Parathyroid adenoma (tissue), 2 donors: ENCODE data around the gene ZBTB18.

Experiments used
- H2AFZ ChIP-seq: fragments of 300-600 bp; sonication (generic); one replicate; pipeline ENCODE4 v1.7.0; 2017; ENCODE audit warnings: antibody characterized with exemption, mild to moderate bottlenecking
- H3K27ac ChIP-seq: fragments of 300-600 bp; sonication (generic); one replicate; pipeline ENCODE4 v1.7.0; 2017
- H3K27me3 ChIP-seq: fragments of 300-600 bp; sonication (generic); one replicate; pipeline ENCODE4 v1.7.0; 2017; ENCODE audit warnings: low read length; ENCODE audit not compliant: control insufficient read depth, insufficient read depth
- H3K36me3 ChIP-seq: fragments of 300-600 bp; sonication (generic); one replicate; pipeline ENCODE4 v1.7.0; 2017; ENCODE audit warnings: low read length; ENCODE audit not compliant: control insufficient read depth, insufficient read depth
- H3K4me1 ChIP-seq: fragments of 300-600 bp; sonication (generic); one replicate; pipeline ENCODE4 v1.7.0; 2017; ENCODE audit warnings: control low read depth
- H3K4me2 ChIP-seq: fragments of 300-600 bp; sonication (generic); one replicate; pipeline ENCODE4 v1.7.0; 2017; ENCODE audit warnings: low read length
- H3K4me3 ChIP-seq: fragments of 300-600 bp; sonication (generic); one replicate; pipeline ENCODE4 v1.7.0; 2017; ENCODE audit warnings: low read depth, low read length
- H3K79me2 ChIP-seq: fragments of 300-600 bp; sonication (generic); one replicate; pipeline ENCODE4 v1.7.0; 2017; ENCODE audit warnings: control low read depth
- H3K9ac ChIP-seq: fragments of 300-600 bp; sonication (generic); one replicate; pipeline ENCODE4 v1.7.0; 2017; ENCODE audit warnings: mild to moderate bottlenecking
- H3K9me3 ChIP-seq: fragments of 300-600 bp; sonication (generic); one replicate; pipeline ENCODE4 v1.7.0; 2017; ENCODE audit warnings: low read length; ENCODE audit not compliant: control insufficient read depth
- TF ChIP-seq, protein P1 (sequence below): fragments of 300-600 bp; sonication (generic); IDR thresholded peaks from one replicate; pipeline ENCODE4 v1.7.0; 2017; ENCODE audit warnings: antibody characterized with exemption, mild to moderate bottlenecking
- donor health status: primary hyperparathyroidism.

Gene ZBTB18

DNA sequence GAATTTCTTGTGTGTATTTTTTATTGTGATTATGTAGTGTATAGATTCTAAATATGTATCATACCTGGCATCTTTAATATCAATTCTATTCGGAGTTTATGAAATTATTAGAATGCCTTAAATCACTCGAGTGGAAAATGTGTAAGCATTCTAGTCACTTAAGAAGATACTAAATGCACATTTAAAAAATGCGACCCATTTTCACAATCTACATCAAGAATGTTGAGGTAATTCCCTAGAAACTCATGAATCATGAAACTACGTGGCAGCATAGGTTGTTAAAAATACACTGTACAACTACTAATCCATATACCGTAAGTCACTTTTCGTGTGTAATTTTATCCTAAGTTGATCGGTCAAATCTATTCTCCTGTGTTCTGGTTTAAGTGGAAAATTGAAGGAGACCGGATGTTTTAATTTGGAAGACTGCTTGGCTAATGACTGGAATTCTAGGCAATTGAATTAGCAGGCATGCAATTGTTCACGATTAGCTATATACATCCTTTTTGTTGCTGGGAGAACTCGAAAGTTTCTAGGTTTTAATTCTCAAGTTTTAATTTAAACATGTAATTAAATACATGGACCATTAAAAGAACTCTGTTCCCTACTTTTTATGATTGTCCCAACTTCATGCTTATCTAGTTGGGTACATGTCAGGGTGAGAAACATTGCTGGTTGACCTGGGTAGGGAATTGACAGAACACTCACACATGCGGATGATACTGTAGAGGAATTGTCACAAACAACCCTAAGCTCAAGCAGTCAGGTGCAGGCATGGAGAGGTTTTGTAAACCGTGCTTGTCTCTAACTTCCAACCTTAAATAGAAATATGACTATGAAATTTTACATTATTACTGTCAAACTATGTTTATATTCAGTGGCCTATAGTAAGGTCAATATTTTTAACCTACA, 6.6 kb downstream of the ZBTB18 start:
- TF ChIP-seq, protein P1, sequence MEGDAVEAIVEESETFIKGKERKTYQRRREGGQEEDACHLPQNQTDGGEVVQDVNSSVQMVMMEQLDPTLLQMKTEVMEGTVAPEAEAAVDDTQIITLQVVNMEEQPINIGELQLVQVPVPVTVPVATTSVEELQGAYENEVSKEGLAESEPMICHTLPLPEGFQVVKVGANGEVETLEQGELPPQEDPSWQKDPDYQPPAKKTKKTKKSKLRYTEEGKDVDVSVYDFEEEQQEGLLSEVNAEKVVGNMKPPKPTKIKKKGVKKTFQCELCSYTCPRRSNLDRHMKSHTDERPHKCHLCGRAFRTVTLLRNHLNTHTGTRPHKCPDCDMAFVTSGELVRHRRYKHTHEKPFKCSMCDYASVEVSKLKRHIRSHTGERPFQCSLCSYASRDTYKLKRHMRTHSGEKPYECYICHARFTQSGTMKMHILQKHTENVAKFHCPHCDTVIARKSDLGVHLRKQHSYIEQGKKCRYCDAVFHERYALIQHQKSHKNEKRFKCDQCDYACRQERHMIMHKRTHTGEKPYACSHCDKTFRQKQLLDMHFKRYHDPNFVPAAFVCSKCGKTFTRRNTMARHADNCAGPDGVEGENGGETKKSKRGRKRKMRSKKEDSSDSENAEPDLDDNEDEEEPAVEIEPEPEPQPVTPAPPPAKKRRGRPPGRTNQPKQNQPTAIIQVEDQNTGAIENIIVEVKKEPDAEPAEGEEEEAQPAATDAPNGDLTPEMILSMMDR = no peak
- Histone ChIP-seq H3K27me3 (no peaks in the 10 kb centered on the region), H3K27ac (no peak overlapping the region)

DNA sequence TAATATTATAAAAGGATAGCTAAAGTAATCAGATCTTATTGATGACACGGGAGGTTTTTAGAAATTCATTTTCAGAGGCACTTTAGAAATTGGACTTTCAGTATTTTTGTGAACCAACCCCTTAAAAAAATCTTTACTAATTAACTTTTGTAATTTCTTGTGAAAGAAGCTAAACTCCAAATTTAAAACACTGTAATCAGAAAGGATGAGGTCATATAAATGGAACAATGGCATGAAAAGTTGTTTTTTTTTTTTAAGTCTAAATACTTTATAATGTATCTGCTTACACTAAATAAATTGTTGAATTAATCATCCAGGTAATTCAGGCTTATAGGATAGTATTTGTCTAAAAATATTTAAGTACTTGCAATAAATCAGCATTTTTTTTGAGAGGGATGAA, 9.0 kb downstream of the ZBTB18 start:
- Histone ChIP-seq H3K9ac (no peak overlapping the region), H3K4me3 (no peak overlapping the region), H3K4me2 (no peak overlapping the region), H3K4me1 (no peaks in the 10 kb centered on the region), H3K27me3 (no peaks in the 10 kb centered on the region), H3K79me2 (no peaks in the 10 kb centered on the region), H3K9me3 (no peaks in the 10 kb centered on the region), H3K36me3 (no peaks in the 10 kb centered on the region), H2AFZ (no peak overlapping the region), H3K27ac (no peak overlapping the region)
- TF ChIP-seq, protein P1 = no peak

More for the DNA sequence above, 6.6 kb downstream of the ZBTB18 start:
- H3K9ac ChIP-seq = no peak overlapping the region
- no peak overlapping the region for H2AFZ ChIP-seq
- no peaks in the 10 kb centered on the region for H3K9me3 ChIP-seq
- no peaks in the 10 kb centered on the region for H3K4me1 ChIP-seq
- no peaks in the 10 kb centered on the region for H3K36me3 ChIP-seq
- no peak overlapping the region for H3K4me2 ChIP-seq
- H3K79me2 ChIP-seq = no peaks in the 10 kb centered on the region
- no peak overlapping the region for H3K4me3 ChIP-seq

DNA sequence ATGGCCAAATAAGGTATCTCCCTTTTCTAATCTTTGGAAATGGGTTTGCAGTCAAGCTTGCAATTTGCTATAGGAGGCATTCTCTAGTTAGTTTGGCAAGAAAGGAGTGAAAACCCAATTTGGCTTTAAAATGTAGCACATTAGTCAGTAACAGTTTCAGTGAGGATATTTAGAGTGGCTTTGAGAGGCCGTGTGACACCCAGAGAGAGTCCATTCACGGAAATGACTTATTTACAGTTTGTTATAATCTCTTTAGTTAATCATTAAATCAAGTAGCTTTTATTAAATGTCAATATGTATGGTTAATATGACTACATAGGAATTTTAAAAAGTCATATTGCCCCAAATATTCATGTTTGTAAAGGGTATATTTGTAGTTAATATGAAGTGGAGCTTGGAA, 9.6 kb downstream of the ZBTB18 start:
- Histone ChIP-seq H2AFZ (no peak overlapping the region), H3K9me3 (no peaks in the 10 kb centered on the region), H3K27me3 (no peaks in the 10 kb centered on the region), H3K4me3 (no peak overlapping the region), H3K27ac (no peak overlapping the region), H3K4me1 (no peaks in the 10 kb centered on the region), H3K4me2 (no peak overlapping the region), H3K9ac (no peak overlapping the region), H3K36me3 (no peaks in the 10 kb centered on the region), H3K79me2 (no peaks in the 10 kb centered on the region)
- TF ChIP-seq, protein P1 = no peak

DNA sequence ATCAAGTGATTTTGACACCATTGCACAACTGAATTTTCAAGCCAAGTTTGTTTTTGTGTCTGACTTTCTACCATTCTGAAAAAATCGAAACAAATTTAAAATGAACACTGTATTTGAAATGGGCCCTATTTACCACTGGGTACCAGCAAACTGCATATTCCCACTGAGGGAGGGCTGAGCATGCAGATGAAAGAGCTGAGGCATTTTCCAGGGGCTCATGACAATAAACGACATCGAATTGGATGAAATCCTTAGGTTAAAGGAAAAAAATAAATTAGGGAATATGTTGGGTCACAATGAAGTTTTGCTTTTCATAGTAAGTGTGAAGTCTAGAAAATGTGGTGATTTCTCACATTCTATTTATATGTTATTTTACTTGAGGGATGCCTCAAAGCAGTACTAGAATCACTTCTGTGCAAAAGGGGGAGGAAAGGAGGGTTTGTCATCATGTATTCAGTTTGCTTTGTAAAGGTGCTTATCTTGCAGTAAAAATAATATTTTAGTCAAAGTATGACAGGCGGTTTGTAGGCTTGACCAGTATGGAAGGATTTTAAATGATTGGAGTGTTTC, 11.2 kb downstream of the ZBTB18 start:
- H3K4me3 ChIP-seq = no peak overlapping the region
- no peak overlapping the region for H3K4me2 ChIP-seq
- H3K79me2 ChIP-seq = no peaks in the 10 kb centered on the region
- no peak overlapping the region for H2AFZ ChIP-seq
- no peaks in the 10 kb centered on the region for H3K4me1 ChIP-seq
- no peak overlapping the region for H3K9ac ChIP-seq
- no peaks in the 10 kb centered on the region for H3K27me3 ChIP-seq
- H3K27ac ChIP-seq = no peak overlapping the region
- TF ChIP-seq, protein P1 = no peak
- no peaks in the 10 kb centered on the region for H3K36me3 ChIP-seq
- no peaks in the 10 kb centered on the region for H3K9me3 ChIP-seq
